ENCODE data around the gene VPS52.

Gene VPS52

GRCh38 chr6:33205191-33206026, 66.3 kb downstream of the VPS52 start (continued):
- no peak for TF ChIP-seq ZSCAN5A (tag by site-specific recombination; IDR thresholded peaks at IDR 0.05)
- TF ChIP-seq ZBTB8A (tag by site-specific recombination; IDR thresholded peaks at IDR 0.05): no peak
- TF ChIP-seq SCRT1 (tag by site-specific recombination; IDR thresholded peaks at IDR 0.05; ENCODE audit: borderline replicate concordance): no peak
- peak; percentile 42 for TF ChIP-seq ZNF341 (tag by site-specific recombination; IDR thresholded peaks at IDR 0.05; ENCODE audit: low read depth)
- TF ChIP-seq ZNF645 (tag by site-specific recombination; IDR thresholded peaks at IDR 0.05): no peak
- TF ChIP-seq ZFHX2 (tag by site-specific recombination; conservative IDR thresholded peaks at IDR 0.05): peak; percentile 77
- TF ChIP-seq BCL11A (tag by site-specific recombination; IDR thresholded peaks at IDR 0.05; ENCODE audit: low read depth): 0 out of 2 replicates have a peak, but pooled peaks have one; percentile 12
- TF ChIP-seq ZNF585B (tag by site-specific recombination; IDR thresholded peaks at IDR 0.05): no peak
- TF ChIP-seq ZNF16 (tag by site-specific recombination; IDR thresholded peaks at IDR 0.05; ENCODE audit: low read depth): no peak
- no peak for TF ChIP-seq ZNF26 (tag by site-specific recombination; IDR thresholded peaks at IDR 0.05)
- TF ChIP-seq PATZ1 (tag by site-specific recombination; IDR thresholded peaks at IDR 0.05): peak; percentile 84
- TF ChIP-seq HIC1 (tag by site-specific recombination; IDR thresholded peaks at IDR 0.05): peak; percentile 71
- no peak for TF ChIP-seq ZNF274 (IDR thresholded peaks at IDR 0.05; ENCODE audit: low read length)
- TF ChIP-seq ZNF274 (tag by site-specific recombination; IDR thresholded peaks at IDR 0.05; ENCODE audit: borderline replicate concordance): no peak
- no peak for TF ChIP-seq KLF16 (tag by site-specific recombination; IDR thresholded peaks at IDR 0.05)
- TF ChIP-seq KLF9 (tag by site-specific recombination; IDR thresholded peaks at IDR 0.05; ENCODE audit: low read depth): no peak
- TF ChIP-seq ZBTB10 (tag by site-specific recombination; IDR thresholded peaks at IDR 0.05): peak; percentile 12; the same call in 1 of the 2 replicates
- no peak for TF ChIP-seq BCL11B (tag by site-specific recombination; IDR thresholded peaks at IDR 0.05; ENCODE audit: low read depth)
- peak; percentile 80 for TF ChIP-seq GLIS2 (tag by site-specific recombination; IDR thresholded peaks at IDR 0.05)
- no peak for TF ChIP-seq ZNF423 (tag by site-specific recombination; IDR thresholded peaks at IDR 0.05)
- no peak for TF ChIP-seq ZNF692 (tag by site-specific recombination; IDR thresholded peaks at IDR 0.05)
- TF ChIP-seq ZNF548 (tag by site-specific recombination; IDR thresholded peaks at IDR 0.05): no peak
- TF ChIP-seq ZNF394 (tag by site-specific recombination; IDR thresholded peaks at IDR 0.05; ENCODE audit: borderline replicate concordance): peak; percentile 27; the same call in 1 of the 2 replicates
- TF ChIP-seq ZNF623 (tag by site-specific recombination; IDR thresholded peaks at IDR 0.05): no peak
